HCT116 (cell line): ENCODE data around the gene DIPK1A. TPM values are rescaled to one million over a fixed set of nuclear protein-coding genes. Genes with fewer than 3 reads are reported as not detected.

ENCODE experiments used
- ATAC-seq: fragments of 200-7000 bp; cut with Tn5 transposase; 2 replicates; pipeline ENCODE4 v1.9.1; 2020; ENCODE audit warnings: mild to moderate bottlenecking, moderate library complexity
- BruUV-seq: library from RNA; stranded (reverse); fragments of 400-500 nt; replicated peaks from 2 replicates; lab custom pipeline; 2021; lab: Mats Ljungman, UMichigan
- CTCF ChIA-PET: fragments of 300-600 bp; sonication (Branson Sonifier 250); formaldehyde crosslinking; loops from one replicate; lab custom pipeline; 2021; ENCODE audit warnings: antibody characterized with exemption; lab: Charles Lee
- POLR2A ChIA-PET: fragments of 300-600, 350-600 bp; sonication (Branson Sonifier 250); formaldehyde crosslinking; loops from one replicate; lab custom pipeline; 2021; ENCODE audit warnings: antibody characterized with exemption; lab: Charles Lee
- RAD21 ChIA-PET, 2 experiments: fragments of 300-600 bp; sonication (Branson Sonifier 250); formaldehyde crosslinking; loops; one replicate each; lab custom pipeline; 2023; ENCODE audit warnings: low total read pairs in 2 of 2; ENCODE audit not compliant: uncharacterized antibody in 2 of 2, unreplicated experiment in 2 of 2, low non-redundant PET in 1 of 2; lab: Charles Lee
- DNase-seq: peaks from one replicate; pipeline ENCODE4 v3.0.0-alpha.2; 2010; ENCODE audit warnings: low read depth, low spot score
- H2AFZ ChIP-seq: fragments of 200-600 bp; shearing (Covaris generic), sonication (generic); 2 replicates; pipeline ENCODE4 v1.6.1; 2017; ENCODE audit warnings: low read depth, mixed run types, mixed read lengths, antibody characterized with exemption, low read length; ENCODE audit not compliant: poor library complexity, severe bottlenecking
- H3K27ac ChIP-seq: 2 replicates; pipeline ENCODE4 v1.5.1; 2012; ENCODE audit warnings: low read depth, low read length
- H3K27me3 ChIP-seq: fragments of 200-600 bp; sonication (generic); 2 replicates; pipeline ENCODE4 v1.6.1; 2016; ENCODE audit warnings: mixed run types, low read length, mixed read lengths; ENCODE audit not compliant: insufficient read depth
- H3K36me3 ChIP-seq, 2 experiments: fragments of 200-500 bp in 1 of 2; fragments of 200-600 bp in 1 of 2; sonication (Bioruptor generic) in 1 of 2; sonication (generic) in 1 of 2; 2 replicates each; pipeline versions ENCODE4 v1.5.1 to v1.6.1; 2014 to 2016; ENCODE audit warnings: low read length in 2 of 2, inconsistent platforms in 1 of 2, mixed read lengths in 1 of 2, mixed run types in 1 of 2; ENCODE audit not compliant: insufficient read depth in 2 of 2, control insufficient read depth in 1 of 2
- H3K4me1 ChIP-seq, 2 experiments: fragments of 200-600 bp in 1 of 2; sonication (generic) in 1 of 2; 2 replicates each; pipeline versions ENCODE4 v1.5.1 to v1.6.1; 2012 to 2017; ENCODE audit warnings: low read length in 2 of 2, inconsistent platforms in 1 of 2, mild to moderate bottlenecking in 1 of 2, mixed read lengths in 1 of 2, mixed run types in 1 of 2, moderate library complexity in 1 of 2; ENCODE audit not compliant: insufficient read depth in 2 of 2, control insufficient read depth in 1 of 2
- H3K4me2 ChIP-seq: fragments of 200-600 bp; sonication (generic); 2 replicates; pipeline ENCODE4 v1.6.1; 2017; ENCODE audit warnings: mixed run types, low read length, mixed read lengths
- H3K4me3 ChIP-seq, 2 experiments: fragments of 200-600 bp in 1 of 2; sonication (generic) in 1 of 2; replicated peaks in 1 of 2; 2 replicates each; pipeline ENCODE4 v1.5.1; 2011 to 2016; ENCODE audit warnings: low read length in 2 of 2, control low read depth in 1 of 2, low read depth in 1 of 2, mild to moderate bottlenecking in 1 of 2, mixed read lengths in 1 of 2, mixed run types in 1 of 2
- H3K79me2 ChIP-seq: fragments of 200-600 bp; sonication (generic); 2 replicates; pipeline ENCODE4 v1.6.1; 2017; ENCODE audit warnings: mild to moderate bottlenecking, mixed run types, low read length, moderate library complexity, mixed read lengths; ENCODE audit not compliant: insufficient read depth
- H3K9ac ChIP-seq: fragments of 200-600 bp; sonication (generic); 2 replicates; pipeline ENCODE4 v1.6.1; 2016; ENCODE audit warnings: low read length, mixed read lengths
- H3K9me2 ChIP-seq: fragments of 200-600 bp; sonication (generic), shearing (Covaris generic); 2 replicates; pipeline ENCODE4 v1.6.1; 2017; ENCODE audit warnings: mixed run types, mild to moderate bottlenecking, moderate library complexity; ENCODE audit not compliant: insufficient read depth
- H3K9me3 ChIP-seq, 2 experiments: fragments of 200-500 bp in 1 of 2; fragments of 200-600 bp in 1 of 2; sonication (Bioruptor generic) in 1 of 2; sonication (generic) in 1 of 2; 2 replicates each; pipeline ENCODE4 v1.6.1; 2014 to 2017; ENCODE audit warnings: low read length in 2 of 2, mixed read lengths in 2 of 2, inconsistent platforms in 1 of 2, low read depth in 1 of 2, mild to moderate bottlenecking in 1 of 2, mixed run types in 1 of 2, moderate library complexity in 1 of 2; ENCODE audit not compliant: control insufficient read depth in 1 of 2, insufficient read depth in 1 of 2
- H4K20me1 ChIP-seq: fragments of 200-600 bp; sonication (generic), shearing (Covaris generic); 2 replicates; pipeline ENCODE4 v1.6.1; 2017; ENCODE audit warnings: mixed run types, mild to moderate bottlenecking, moderate library complexity; ENCODE audit not compliant: insufficient read depth
- CBX3 ChIP-seq: IDR thresholded peaks from 2 replicates; pipeline ENCODE4 v1.6.1; 2012; ENCODE audit warnings: low read depth
- CEBPB ChIP-seq: IDR thresholded peaks from 2 replicates; pipeline ENCODE4 v1.6.1; 2012; ENCODE audit warnings: low read depth
- EGR1 ChIP-seq: IDR thresholded peaks from 2 replicates; pipeline ENCODE4 v1.6.1; 2012; ENCODE audit warnings: low read depth
- ELF1 ChIP-seq: IDR thresholded peaks from 2 replicates; pipeline ENCODE4 v1.6.1; 2012; ENCODE audit warnings: low read depth, borderline replicate concordance
- EZH2 ChIP-seq: fragments of 200-600 bp; sonication (generic); IDR thresholded peaks from 2 replicates; pipeline ENCODE4 v1.6.1; 2017; ENCODE audit warnings: antibody characterized with exemption, mixed run types
- EZH2phosphoT487 ChIP-seq: fragments of 200-600 bp; IDR thresholded peaks from 2 replicates; pipeline ENCODE4 v1.6.1; 2018; ENCODE audit warnings: antibody characterized with exemption, borderline replicate concordance
- JUND ChIP-seq: IDR thresholded peaks from 2 replicates; pipeline ENCODE4 v1.6.1; 2012
- SRF ChIP-seq: IDR thresholded peaks from 2 replicates; pipeline ENCODE4 v1.6.1; 2012; ENCODE audit warnings: low read depth
- TCF7L2 ChIP-seq: IDR thresholded peaks from 2 replicates; pipeline ENCODE4 v1.7.0; 2011; ENCODE audit warnings: borderline replicate concordance, inconsistent platforms; ENCODE audit not compliant: insufficient read depth, insufficient read length; ENCODE audit errors: extremely low read depth
- YY1 ChIP-seq: IDR thresholded peaks from 2 replicates; pipeline ENCODE4 v1.6.1; 2011; ENCODE audit warnings: low read length, low read depth, moderate library complexity, mild to moderate bottlenecking; ENCODE audit not compliant: insufficient replicate concordance; ENCODE audit errors: extremely low read depth
- ZFX ChIP-seq: fragments of 450-650 bp; IDR thresholded peaks from 2 replicates; pipeline ENCODE4 v1.6.1; 2017
- ZNF274 ChIP-seq: fragments of 200-500 bp; sonication (Bioruptor generic); IDR thresholded peaks from 2 replicates; pipeline ENCODE4 v1.6.1; 2014; ENCODE audit warnings: mild to moderate bottlenecking, low read depth, low read length, inconsistent platforms
- intact Hi-C: fragments of 100-400 bp; cut with micrococcal nuclease; formaldehyde crosslinking; loops from 2 replicates; pipeline ENCODE4 v1.10.0; 2022
- total RNA-seq: library from RNA; stranded (reverse); gene quantifications from one replicate; pipeline ENCODE4 v1.2.1, GENCODE V29; 2021; ENCODE audit not compliant: unreplicated experiment
- TF ChIP-seq, protein P1 (sequence below): IDR thresholded peaks from 2 replicates; pipeline ENCODE4 v1.6.1; 2012; ENCODE audit warnings: low read depth
- TF ChIP-seq, protein P2 (sequence below): IDR thresholded peaks from 2 replicates; pipeline ENCODE4 v1.6.1; 2012
- TF ChIP-seq, protein P3 (sequence below): IDR thresholded peaks from 2 replicates; pipeline ENCODE4 v1.6.1; 2012
- TF ChIP-seq, protein P4 (sequence below): IDR thresholded peaks from 2 replicates; pipeline ENCODE4 v1.6.1; 2011; ENCODE audit warnings: mild to moderate bottlenecking, low read length, moderate library complexity; ENCODE audit not compliant: insufficient replicate concordance; ENCODE audit errors: extremely low read depth
- TF ChIP-seq, protein P5 (sequence below), 3 experiments: fragments of 200-600 bp in 1 of 3; sonication (generic) in 1 of 3; IDR thresholded peaks in 2 of 3; conservative IDR thresholded peaks in 1 of 3; 2 replicates each; pipeline ENCODE4 v1.5.1; 2012 to 2017; ENCODE audit warnings: low read depth in 2 of 3, low read length in 2 of 3, antibody characterized with exemption in 1 of 3, borderline replicate concordance in 1 of 3, control low read depth in 1 of 3, mild to moderate bottlenecking in 1 of 3, mixed read lengths in 1 of 3, mixed run types in 1 of 3, moderate library complexity in 1 of 3; ENCODE audit not compliant: insufficient read depth in 1 of 3

DIPK1A gene
- total RNA-seq, 1 experiment from 2014 or later = 4.3 TPM

DNA sequence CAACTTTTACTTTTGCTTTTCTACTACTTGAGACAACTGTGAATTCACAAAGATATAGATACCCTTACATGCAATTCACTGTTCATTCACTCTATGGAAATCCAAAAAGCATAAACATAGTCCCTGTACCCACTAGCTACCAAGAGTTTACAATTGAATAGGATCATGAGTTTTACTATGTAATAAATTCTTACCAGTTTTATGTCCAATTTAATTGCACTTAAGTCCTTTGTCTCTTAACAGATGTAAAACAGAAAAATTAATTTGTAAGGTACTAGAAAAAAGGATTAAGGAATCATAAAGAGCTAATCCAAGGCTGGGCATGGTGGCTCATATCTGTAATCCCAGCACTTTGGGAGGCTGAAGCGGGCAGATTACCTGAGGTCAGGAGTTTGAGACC lies 24.4 kb downstream of the DIPK1A start:
- no peaks in the 10 kb centered on the region for H3K9me2 ChIP-seq
- no peaks in the 10 kb centered on the region for H3K27me3 ChIP-seq
- no peaks in the 10 kb centered on the region for H3K79me2 ChIP-seq
- H3K36me3 ChIP-seq = no peaks in the 10 kb centered on the region
- POLR2A ChIA-PET = no interaction called here
- H3K9ac ChIP-seq = no peak overlapping the region
- no peak overlapping the region for H3K4me2 ChIP-seq
- H4K20me1 ChIP-seq = no peaks in the 10 kb centered on the region
- no peak overlapping the region for H3K27ac ChIP-seq
- H3K9me3 ChIP-seq = no peaks in the 10 kb centered on the region
- no peak for ATAC-seq
- CTCF ChIA-PET = interaction anchor here (0.8 kb wide), 1 partner anchor 10 kb away, joined by 3 read pairs; no protein-coding TSS in a partner anchor
- H3K4me1 ChIP-seq = peaks cover 8% of the 10 kb centered on the region in 2 experiments; a peak in 2 of 4 replicates
- DNase-seq = no peak
- TF ChIP-seq ELF1 (no peak), CEBPB (no peak), YY1 (no peak), EZH2phosphoT487 (no peak), ZNF274 (no peak), TCF7L2 (no peak), SRF (no peak), CBX3 (no peak), EGR1 (no peak), JUND (no peak), ZFX (no peak), EZH2 (no peak)
- TF ChIP-seq, protein P1, sequence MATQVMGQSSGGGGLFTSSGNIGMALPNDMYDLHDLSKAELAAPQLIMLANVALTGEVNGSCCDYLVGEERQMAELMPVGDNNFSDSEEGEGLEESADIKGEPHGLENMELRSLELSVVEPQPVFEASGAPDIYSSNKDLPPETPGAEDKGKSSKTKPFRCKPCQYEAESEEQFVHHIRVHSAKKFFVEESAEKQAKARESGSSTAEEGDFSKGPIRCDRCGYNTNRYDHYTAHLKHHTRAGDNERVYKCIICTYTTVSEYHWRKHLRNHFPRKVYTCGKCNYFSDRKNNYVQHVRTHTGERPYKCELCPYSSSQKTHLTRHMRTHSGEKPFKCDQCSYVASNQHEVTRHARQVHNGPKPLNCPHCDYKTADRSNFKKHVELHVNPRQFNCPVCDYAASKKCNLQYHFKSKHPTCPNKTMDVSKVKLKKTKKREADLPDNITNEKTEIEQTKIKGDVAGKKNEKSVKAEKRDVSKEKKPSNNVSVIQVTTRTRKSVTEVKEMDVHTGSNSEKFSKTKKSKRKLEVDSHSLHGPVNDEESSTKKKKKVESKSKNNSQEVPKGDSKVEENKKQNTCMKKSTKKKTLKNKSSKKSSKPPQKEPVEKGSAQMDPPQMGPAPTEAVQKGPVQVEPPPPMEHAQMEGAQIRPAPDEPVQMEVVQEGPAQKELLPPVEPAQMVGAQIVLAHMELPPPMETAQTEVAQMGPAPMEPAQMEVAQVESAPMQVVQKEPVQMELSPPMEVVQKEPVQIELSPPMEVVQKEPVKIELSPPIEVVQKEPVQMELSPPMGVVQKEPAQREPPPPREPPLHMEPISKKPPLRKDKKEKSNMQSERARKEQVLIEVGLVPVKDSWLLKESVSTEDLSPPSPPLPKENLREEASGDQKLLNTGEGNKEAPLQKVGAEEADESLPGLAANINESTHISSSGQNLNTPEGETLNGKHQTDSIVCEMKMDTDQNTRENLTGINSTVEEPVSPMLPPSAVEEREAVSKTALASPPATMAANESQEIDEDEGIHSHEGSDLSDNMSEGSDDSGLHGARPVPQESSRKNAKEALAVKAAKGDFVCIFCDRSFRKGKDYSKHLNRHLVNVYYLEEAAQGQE = no peak
- TF ChIP-seq, protein P2, sequence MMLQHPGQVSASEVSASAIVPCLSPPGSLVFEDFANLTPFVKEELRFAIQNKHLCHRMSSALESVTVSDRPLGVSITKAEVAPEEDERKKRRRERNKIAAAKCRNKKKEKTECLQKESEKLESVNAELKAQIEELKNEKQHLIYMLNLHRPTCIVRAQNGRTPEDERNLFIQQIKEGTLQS = no peak
- TF ChIP-seq, protein P3, sequence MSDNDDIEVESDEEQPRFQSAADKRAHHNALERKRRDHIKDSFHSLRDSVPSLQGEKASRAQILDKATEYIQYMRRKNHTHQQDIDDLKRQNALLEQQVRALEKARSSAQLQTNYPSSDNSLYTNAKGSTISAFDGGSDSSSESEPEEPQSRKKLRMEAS = no peak
- TF ChIP-seq, protein P4, sequence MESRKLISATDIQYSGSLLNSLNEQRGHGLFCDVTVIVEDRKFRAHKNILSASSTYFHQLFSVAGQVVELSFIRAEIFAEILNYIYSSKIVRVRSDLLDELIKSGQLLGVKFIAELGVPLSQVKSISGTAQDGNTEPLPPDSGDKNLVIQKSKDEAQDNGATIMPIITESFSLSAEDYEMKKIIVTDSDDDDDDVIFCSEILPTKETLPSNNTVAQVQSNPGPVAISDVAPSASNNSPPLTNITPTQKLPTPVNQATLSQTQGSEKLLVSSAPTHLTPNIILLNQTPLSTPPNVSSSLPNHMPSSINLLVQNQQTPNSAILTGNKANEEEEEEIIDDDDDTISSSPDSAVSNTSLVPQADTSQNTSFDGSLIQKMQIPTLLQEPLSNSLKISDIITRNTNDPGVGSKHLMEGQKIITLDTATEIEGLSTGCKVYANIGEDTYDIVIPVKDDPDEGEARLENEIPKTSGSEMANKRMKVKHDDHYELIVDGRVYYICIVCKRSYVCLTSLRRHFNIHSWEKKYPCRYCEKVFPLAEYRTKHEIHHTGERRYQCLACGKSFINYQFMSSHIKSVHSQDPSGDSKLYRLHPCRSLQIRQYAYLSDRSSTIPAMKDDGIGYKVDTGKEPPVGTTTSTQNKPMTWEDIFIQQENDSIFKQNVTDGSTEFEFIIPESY = no peak
- TF ChIP-seq, protein P5, sequence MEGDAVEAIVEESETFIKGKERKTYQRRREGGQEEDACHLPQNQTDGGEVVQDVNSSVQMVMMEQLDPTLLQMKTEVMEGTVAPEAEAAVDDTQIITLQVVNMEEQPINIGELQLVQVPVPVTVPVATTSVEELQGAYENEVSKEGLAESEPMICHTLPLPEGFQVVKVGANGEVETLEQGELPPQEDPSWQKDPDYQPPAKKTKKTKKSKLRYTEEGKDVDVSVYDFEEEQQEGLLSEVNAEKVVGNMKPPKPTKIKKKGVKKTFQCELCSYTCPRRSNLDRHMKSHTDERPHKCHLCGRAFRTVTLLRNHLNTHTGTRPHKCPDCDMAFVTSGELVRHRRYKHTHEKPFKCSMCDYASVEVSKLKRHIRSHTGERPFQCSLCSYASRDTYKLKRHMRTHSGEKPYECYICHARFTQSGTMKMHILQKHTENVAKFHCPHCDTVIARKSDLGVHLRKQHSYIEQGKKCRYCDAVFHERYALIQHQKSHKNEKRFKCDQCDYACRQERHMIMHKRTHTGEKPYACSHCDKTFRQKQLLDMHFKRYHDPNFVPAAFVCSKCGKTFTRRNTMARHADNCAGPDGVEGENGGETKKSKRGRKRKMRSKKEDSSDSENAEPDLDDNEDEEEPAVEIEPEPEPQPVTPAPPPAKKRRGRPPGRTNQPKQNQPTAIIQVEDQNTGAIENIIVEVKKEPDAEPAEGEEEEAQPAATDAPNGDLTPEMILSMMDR (IDR thresholded peaks at IDR 0.05 in 2 of 3, conservative IDR thresholded peaks at IDR 0.05 in 1 of 3; ENCODE audit: borderline replicate concordance in 1 of 3, insufficient read depth in 1 of 3, low read depth in 2 of 3, low read length in 2 of 3) = no peak
- H3K4me3 ChIP-seq = no peak overlapping the region
- intact Hi-C loops = no loop called here
- BruUV-seq = no TSS peak
- H2AFZ ChIP-seq = no peak overlapping the region
- RAD21 ChIA-PET = no interaction called here
